GM18499 (cell line): ENCODE results near the gene POMT2.
"Not testable (repeated sequence)": the region's sequence is repeated elsewhere in the genome, so short reads cannot be mapped to it uniquely, and the experiment has no call there.

Source experiments
- ATAC-seq: cut with Tn5 transposase; IDR thresholded peaks from one replicate; pipeline ENCODE4 v1.9.1; 2021; ENCODE audit warnings: moderate number of reproducible peaks; ENCODE audit not compliant: insufficient read depth, unreplicated experiment

POMT2 gene, protein sequence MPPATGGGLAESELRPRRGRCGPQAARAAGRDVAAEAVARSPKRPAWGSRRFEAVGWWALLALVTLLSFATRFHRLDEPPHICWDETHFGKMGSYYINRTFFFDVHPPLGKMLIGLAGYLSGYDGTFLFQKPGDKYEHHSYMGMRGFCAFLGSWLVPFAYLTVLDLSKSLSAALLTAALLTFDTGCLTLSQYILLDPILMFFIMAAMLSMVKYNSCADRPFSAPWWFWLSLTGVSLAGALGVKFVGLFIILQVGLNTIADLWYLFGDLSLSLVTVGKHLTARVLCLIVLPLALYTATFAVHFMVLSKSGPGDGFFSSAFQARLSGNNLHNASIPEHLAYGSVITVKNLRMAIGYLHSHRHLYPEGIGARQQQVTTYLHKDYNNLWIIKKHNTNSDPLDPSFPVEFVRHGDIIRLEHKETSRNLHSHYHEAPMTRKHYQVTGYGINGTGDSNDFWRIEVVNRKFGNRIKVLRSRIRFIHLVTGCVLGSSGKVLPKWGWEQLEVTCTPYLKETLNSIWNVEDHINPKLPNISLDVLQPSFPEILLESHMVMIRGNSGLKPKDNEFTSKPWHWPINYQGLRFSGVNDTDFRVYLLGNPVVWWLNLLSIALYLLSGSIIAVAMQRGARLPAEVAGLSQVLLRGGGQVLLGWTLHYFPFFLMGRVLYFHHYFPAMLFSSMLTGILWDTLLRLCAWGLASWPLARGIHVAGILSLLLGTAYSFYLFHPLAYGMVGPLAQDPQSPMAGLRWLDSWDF

DNA sequence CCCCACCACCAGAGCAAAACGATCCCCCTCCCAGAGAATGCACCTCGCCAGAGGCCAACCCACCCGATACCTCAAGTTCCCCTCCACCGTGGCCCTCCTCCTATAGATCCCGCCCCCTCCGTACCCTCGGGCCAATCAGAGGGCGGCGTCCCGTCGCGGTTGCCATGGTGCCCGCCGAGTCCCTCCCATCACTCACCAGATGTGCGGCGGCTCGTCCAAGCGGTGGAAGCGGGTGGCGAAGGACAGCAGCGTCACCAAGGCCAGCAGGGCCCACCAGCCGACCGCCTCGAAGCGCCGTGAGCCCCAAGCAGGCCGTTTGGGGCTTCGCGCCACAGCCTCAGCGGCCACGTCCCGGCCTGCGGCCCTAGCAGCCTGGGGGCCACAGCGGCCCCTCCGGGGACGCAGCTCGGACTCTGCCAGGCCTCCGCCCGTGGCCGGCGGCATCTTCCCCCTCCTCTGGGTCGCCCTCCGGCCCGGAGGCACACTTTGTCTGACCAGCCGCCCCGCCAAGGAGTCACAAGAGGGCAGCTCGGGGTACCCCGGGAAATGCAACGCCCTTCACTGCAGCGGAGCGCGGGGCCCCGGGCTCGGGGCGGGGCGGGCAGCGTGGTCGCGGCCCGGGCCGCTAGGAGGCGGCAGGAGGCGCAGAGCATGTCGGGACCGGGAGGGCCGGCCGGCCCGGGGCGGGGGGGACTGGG lies at the start of gene POMT2:
TSS of gene POMT2 (minus strand) at position 646 of the 698 bp plus-strand sequence. CDS start at position 444, 202 bp downstream.
- peak; percentile 37 for ATAC-seq

DNA sequence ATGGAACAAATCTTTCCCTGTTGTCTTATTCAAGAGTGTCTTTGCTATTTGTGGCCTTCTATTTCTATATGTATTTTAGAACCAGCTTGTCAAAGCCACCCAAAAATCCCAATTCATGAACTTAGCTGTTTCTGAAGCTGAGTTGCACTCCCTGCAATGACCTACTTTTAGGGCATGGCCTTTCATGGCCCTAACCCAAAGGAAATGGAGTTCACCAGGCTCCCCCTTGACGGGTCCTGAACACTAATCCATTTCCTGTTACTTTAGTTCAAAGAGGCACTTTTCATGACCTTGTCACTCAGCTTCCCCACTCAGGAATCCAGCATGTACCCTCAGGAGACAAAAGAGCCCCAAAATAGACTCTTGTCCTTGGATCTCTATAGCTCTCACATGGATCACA lies 48.6 kb upstream of the POMT2 start:
- no peak for ATAC-seq

DNA sequence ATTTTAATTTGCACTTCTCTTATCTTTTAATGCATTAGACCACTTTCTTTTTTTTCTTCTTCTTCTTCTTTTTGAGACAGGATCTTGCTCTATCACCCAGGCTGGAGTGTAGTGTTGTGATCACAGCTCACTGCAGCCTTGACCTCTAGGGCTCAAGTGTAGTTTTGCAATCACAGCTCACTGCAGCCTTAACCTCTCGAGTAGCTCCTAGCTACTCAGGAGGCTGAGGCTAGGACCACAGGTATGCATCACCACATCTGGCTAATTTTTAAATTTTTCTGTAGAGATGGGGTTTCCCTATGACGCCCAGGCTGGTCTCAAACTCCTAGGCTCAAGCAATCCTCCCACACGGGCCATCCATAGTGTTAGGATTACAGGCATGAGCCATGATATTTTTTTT lies 43.5 kb upstream of the POMT2 start:
- ATAC-seq, result no peak

DNA sequence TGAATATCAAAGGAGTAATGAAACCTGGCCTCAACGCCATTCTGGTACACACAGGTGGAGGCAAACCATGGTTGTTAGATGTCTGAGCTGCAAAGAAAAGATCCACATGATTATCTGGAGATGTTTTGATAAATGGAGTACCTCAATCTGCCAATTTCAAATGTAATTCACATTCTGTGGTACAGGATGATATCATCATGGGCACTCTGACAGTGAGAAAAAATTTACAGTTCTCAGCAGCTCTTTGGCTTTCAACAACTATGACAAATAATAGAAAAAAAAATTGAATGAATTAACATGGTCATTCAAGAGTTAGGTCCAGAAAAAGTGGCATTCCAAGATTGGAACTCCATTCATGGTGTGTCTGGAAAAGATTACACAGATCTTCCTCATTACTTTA lies 38.9 kb upstream of the POMT2 start:
- no peak for ATAC-seq

DNA sequence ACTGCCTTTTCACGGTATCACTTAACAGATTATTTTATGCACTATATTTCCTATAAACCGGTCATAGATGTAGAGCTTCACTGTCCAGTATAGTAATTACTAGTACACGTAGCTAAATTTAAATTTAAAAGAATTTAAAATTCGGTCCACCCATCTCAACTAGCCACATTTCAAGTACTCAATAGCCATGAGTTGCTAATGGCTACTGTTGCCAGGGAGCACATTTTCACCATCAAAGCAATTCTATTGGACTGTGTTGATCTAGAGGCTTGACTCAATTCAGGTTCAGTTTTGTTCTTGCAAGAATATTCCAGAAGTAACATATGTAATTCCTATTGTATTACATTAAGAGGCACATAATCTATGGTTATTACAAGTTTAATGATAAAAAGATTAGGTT lies 36.2 kb upstream of the POMT2 start:
- no peak for ATAC-seq

DNA sequence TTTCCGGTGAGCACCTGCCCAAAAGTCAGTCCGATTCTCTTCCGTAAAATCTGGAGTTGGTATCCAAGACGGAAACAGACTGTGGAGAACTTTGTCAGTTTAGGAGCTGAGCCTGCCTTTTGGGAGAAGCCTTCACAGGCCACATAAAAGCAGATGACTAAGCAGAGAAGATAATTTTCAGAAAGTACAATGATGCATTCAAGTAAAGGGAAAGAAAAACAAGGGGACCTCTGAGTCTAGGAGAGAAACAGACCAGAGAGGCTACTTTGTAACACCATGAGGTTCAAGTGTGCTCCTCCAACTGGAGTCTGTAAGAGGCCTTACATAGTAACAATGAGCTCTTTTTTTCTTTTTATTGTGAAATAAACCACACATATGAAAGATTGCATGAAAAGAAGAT lies 35.1 kb upstream of the POMT2 start:
- ATAC-seq, result no peak

DNA sequence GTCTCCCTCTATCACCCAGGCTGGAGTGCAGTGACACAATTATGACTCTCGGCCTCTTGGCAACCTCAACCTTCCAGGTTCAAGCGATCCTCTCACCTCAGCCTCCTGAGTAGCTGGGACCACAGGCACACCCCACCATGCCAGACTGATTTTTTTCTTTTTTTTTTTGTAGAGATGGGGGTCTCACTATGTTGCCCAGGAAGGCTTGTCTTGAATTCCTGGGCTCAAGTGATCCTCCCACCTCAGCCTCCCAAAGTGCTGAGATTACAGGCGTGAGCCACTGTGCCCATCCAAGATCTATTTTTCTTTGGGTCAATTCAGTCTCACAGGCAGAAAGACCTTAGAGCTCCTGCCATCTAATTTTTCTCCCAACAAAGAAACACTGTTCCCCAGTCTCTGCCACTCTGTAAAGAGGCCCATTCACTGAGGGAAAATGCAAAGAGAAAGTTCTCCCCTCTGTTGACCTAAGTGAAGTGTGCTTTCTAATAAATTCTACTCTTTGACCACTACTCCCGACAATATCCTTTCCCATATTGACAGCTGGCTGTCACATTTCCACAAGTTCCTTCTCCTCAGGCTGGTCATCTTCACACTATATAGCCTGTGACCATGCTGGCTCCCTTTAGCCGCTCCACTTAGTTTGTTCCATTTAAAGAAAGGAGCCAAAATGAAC lies 32.9 kb upstream of the POMT2 start:
- no peak for ATAC-seq

DNA sequence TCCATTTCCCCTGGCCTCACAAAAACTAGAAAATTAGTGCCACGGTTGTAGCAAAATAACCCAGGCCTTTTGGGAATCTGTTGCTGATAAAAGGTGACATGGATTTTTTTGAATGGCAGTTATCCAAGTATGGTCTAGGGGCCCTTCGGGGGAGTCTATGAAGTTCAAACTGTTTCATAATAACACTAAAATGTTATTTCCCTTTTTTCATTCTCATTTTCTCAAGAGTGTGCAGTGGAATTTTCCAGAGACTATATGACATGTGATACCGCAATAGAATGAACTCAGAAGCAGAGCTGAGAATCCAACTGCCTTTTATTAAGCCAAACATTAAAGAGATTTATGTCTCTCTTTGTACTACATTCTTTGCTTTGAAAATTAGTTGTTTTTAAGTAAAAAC lies 27.1 kb upstream of the POMT2 start:
- no peak for ATAC-seq

DNA sequence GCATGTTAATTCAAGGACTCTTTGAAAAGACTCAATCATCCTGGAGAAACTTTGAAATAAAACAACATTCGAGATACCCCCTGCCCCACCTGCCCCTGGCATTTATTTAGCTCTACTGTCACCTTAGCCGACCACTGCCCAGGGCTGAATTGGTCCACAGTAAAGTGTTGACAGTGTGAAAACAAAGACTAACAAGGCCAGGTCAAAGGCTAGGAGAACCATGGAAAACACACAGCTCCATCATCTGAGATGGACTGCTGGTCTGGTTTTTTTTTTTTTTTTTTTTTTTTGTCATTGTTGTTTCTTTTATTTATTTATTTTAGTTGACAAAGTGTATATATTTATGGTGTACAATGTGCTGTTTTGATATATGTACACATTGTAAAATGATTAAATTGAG lies 25.8 kb upstream of the POMT2 start:
- ATAC-seq, result no peak

DNA sequence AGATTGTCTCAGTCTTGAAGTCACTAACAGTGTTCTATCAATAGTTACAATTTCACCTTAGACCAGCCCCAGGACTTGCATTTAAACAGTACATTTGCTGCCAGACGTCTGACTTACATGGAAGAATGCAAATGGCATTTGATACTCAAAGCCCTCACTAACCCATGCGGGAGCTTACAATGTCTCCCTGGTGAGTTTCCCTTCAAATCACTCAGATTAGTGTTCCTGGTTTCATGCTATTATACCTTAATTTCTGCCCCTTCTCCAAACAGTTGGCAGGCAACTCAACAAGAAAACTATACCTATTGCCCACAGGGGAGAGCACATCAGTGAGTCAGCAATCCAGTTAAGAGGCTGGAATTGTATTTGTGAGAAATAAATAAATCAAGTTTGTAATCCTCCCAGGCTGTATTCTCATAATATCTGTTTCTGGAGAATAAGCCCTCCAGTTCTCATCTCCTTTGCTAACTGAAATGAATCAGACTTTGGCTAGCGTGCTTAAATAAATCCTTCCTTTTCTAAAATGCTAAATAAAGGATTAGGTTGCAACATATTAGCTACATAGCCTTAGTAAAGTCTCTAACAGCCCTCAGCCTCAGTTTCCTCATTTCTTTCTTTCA lies 23.8 kb upstream of the POMT2 start:
- ATAC-seq, result no peak

DNA sequence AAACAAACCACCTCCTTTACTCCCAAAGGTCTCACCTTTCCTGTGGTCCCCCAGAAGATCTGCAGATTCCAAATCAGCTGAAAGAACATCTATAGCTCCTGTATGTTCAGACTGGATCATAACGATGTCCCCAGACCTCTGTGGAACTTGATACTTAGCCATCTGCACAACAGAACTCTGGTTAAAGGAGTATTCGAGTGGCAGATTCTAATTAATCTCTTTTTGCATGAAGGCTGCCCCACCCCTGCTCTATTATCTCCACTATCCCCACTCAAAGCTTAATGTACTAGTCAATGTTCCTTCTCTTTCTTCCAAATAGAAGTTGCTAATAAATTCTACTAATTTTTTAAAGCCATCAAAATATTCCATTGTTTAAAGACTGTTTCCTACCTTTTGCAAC lies 23.0 kb upstream of the POMT2 start:
- ATAC-seq, result no peak

DNA sequence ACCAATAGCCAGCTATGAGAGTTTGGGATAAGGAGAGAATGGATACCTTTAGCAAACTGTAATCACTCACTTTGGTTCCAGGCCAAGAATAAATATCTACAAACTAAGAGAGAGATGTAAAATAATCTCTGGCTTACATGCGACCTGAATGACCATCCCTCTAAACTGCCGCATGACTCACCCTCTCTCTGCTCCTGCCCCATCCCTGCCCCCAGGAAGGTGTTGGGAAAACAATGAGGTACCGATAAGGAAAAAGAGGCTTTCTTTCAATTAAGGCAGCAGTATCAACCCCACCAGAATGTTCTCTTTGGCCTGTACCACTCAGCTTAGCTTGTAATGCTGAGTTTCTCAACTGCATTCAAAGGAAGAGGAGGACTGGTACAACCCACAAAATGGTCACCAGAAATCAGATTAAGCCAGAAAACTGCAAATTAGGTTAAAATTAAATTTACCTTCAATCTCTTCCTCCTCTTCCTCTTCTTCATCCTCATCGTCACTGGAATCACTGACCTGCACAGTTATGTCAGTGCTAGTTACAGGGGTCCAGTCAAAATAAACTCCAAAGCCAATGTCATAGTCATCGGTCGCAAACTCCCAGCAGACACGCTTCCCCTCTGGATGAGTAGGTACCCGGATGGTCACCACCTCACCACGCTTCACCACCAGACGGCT lies 22.2 kb upstream of the POMT2 start:
- ATAC-seq, result no peak

DNA sequence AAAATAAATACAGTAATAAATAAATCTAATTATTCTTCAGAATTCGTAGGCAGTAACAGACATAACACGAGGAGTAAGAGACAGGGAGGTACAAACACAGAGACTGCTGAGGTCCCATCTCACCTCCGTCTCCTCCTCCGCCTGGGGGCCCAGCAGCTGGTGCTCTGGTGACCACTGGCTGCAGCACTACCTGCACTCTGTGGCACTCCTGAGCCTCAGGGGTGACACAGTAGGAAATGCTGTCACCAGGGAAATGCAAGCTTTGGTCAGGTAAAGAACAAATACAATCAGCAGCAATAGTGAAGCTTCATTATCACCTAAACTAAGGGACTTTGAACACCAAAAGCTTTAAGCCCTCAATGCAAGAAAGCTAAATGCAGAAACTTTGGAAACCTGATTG lies 19.7 kb upstream of the POMT2 start:
- no peak for ATAC-seq

DNA sequence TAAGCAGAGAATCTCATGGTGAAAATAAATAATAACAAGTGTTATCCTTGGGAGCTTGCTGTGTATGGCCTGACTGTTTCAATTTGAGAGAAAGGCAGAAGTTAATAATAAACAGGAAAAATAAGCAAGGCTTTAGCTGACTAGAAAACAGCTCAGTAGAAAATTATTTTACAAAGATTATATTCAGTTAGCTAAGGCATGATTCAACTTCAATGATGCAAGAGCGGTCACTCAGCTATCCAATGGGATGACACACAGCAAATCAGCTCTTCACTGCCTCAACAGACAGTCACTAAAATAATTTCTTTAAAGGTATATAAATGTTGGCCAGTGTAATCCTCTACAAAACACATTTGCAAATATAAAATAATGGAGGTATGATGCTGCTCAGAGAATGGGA lies 18.7 kb upstream of the POMT2 start:
- ATAC-seq, result no peak

DNA sequence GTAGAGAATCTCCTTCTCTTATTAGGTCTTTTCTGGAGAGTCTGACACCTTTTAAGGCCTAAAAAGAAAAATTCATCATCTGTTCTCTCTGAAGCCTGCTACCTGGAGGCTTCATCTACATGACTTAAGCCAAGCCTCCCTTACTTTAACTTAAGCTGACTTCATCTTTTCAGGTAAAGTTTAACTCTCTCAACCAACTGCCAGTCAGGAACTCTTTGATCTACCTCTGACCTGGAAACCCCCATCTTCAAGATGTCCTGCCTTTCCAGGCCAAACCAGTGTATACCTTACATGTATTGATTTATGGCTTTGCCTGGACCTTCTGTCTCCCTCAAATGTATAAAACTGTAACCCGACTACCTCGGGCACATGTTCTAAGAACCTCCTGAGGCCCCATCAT lies 17.6 kb upstream of the POMT2 start:
- ATAC-seq, result no peak

DNA sequence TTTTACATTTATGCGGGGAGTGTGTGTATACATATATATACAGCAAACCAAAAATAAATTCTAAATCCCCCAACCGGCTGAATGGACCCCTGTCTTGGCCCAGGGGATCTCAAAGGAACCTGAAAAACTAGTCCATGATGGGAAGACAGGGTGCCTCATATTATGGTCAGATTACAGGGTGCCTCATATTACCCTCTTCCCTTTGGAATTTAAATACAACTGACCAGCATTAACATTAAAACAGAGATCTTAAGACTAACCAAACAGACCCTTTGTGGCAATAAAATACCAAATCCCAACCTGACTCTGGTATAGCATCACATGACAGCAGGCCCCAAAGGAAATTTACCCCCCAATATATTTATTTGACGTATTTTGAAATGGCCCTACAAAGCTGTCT lies 17.2 kb upstream of the POMT2 start:
- no peak for ATAC-seq

DNA sequence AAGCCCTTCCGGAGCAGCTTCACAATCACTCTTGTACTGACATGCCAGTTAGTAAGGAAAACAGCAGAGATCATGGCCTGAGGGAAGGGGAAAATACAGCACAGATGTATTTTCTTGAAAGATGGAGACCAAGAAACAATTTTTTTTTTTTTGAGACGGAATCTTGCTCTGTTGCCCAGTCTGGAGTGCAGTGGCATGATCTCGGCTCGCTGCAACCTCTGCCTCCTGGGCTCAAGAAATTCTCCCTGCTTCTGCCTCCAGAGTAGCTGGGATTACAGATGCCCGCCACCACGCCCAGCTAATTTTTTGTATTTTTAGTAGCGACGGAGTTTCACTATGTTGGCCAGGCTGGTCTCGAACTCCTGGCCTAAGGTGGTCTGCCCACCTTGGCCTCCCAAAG lies 16.6 kb upstream of the POMT2 start:
- not testable (repeated sequence) for ATAC-seq

DNA sequence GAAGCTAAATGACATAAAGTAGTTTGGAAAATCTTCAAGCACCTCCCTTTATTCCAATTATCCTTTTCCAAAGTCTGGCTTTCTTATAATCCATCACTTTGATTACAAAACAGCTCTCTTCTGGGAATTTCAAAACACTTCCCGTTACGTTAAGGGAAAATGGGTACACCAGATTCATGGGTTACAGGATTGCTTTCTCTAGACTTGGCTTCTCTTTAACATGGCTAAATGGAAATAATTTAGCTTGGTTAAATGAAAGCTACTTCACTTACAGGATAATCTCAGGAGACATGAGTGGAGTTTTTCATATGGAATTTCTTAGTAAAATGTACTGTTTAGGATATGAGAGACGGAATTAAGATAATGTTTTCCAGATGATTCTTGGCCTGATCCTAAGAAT lies 14.9 kb upstream of the POMT2 start:
- ATAC-seq, result no peak

DNA sequence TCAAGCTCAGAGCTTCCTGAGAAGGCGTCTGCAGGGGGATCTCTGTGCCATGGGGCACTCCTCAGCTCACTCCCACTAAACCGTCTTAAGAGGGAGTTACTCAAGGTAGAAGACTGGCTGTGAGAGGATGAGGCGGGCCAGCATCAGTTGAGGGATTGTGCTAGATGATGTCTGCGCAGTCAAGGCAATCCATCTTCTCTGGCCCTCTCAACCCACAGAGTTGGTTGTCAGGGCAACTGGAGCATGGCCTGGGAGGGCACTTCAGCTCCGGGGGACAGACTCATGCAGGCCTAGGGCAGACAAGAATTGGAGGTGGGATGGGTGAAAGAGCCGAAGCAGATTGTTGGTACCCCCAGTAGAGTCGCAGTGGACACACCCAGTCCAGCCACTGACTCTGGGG lies 9.2 kb upstream of the POMT2 start:
- ATAC-seq, result no peak

DNA sequence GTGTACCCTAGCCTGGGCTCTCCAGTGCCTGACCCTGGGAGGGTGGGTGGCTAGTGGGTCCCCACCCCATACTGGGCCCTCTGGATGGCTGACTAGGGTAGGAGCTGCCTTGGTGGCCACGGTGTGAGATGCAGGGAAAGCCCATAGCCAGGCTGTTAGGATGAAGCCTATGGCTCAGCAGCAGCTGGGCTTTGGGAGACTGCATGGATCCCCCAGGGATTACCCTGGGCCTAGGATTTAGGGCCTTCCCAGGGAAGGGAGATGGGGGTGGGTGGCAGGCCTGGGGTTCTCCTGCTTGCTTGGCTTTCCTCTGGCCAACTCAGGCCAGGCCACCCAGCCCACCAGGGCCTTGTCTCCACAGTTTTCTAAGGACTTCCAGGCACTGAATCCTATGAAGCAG lies 6.4 kb upstream of the POMT2 start:
- no peak for ATAC-seq
